HG03439 (cell line): Measurements from ENCODE around the gene CDH26.
A peak's percentile ranks its signal among the peaks of the same experiment; 100 is the strongest.

Experiments
- ATAC-seq: cut with Tn5 transposase; IDR thresholded peaks from one replicate; pipeline ENCODE4 v1.9.1; 2021; ENCODE audit warnings: mild to moderate bottlenecking, moderate library complexity; ENCODE audit not compliant: unreplicated experiment

Gene CDH26

GRCh38 chr20:59958123-59958522 is at the start of gene CDH26:
Gene CDH26, plus strand, starts transcription at chr20:59958423. Its CDS starts 304 bp downstream, at chr20:59958727.
- no peak for ATAC-seq

- ATAC-seq = no peak
Measured at GRCh38 chr20:59908855-59909254, 49.4 kb upstream of the CDH26 start.

GRCh38 chr20:59911041-59911440 is 47.2 kb upstream of the CDH26 start:
- no peak for ATAC-seq

GRCh38 chr20:59912609-59913008 is 45.6 kb upstream of the CDH26 start:
- ATAC-seq = no peak

GRCh38 chr20:59920944-59921343 is 37.3 kb upstream of the CDH26 start:
- no peak for ATAC-seq

GRCh38 chr20:59923514-59923913 is 34.7 kb upstream of the CDH26 start:
- no peak for ATAC-seq

- ATAC-seq = no peak
Measured at GRCh38 chr20:59925359-59925758, 32.9 kb upstream of the CDH26 start.

- no peak for ATAC-seq
Measured at GRCh38 chr20:59925899-59926298, 32.3 kb upstream of the CDH26 start.

- ATAC-seq = no peak
Measured at GRCh38 chr20:59931511-59932312, 26.5 kb upstream of the CDH26 start.

GRCh38 chr20:59932616-59933295 is 25.5 kb upstream of the CDH26 start:
- ATAC-seq = no peak

GRCh38 chr20:59933296-59933848 is 24.9 kb upstream of the CDH26 start, which contains the start of gene SYCP2:
Gene SYCP2, minus strand, starts transcription at chr20:59933637. Its CDS starts 11,224 bp downstream, at chr20:59922413.
- ATAC-seq = no peak

GRCh38 chr20:59933849-59934585 is 24.2 kb upstream of the CDH26 start:
- ATAC-seq = peak; percentile 58

- no peak for ATAC-seq
Measured at GRCh38 chr20:59935457-59936185, 22.6 kb upstream of the CDH26 start.

GRCh38 chr20:59936409-59936808 is 21.8 kb upstream of the CDH26 start:
- no peak for ATAC-seq

- no peak for ATAC-seq
Measured at GRCh38 chr20:59937150-59937549, 21.1 kb upstream of the CDH26 start.

GRCh38 chr20:59938221-59938620 is 20.0 kb upstream of the CDH26 start:
- no peak for ATAC-seq

GRCh38 chr20:59938696-59939051 is 19.5 kb upstream of the CDH26 start:
- no peak for ATAC-seq

- peak; percentile 35 for ATAC-seq
Measured at GRCh38 chr20:59939052-59939878, 19.0 kb upstream of the CDH26 start.

- peak; percentile 43 for ATAC-seq
Measured at GRCh38 chr20:59939879-59940128, 18.4 kb upstream of the CDH26 start.
